SK-N-SH treated with all-trans-retinoic acid at 6 μM for 48 hours (cell line): Measurements from ENCODE around the gene ZNF80.

Source experiments
- ATAC-seq: fragments of 200-7000 bp; cut with Tn5 transposase; 3 replicates; pipeline ENCODE4 v1.9.1; 2020; ENCODE audit warnings: mild to moderate bottlenecking, moderate library complexity
- BACH2 ChIP-seq: fragments of 250-450 bp; sonication (Bioruptor Pico); IDR thresholded peaks from 2 replicates; pipeline ENCODE4 v1.9.0; 2021; ENCODE audit warnings: mild to moderate bottlenecking, borderline replicate concordance
- CREB5 ChIP-seq: fragments of 250-450 bp; sonication (Bioruptor Pico); IDR thresholded peaks from 2 replicates; pipeline ENCODE4 v1.5.1; 2020; ENCODE audit warnings: low read depth, mild to moderate bottlenecking, moderate library complexity
- CSDC2 ChIP-seq: fragments of 250-450 bp; sonication (Bioruptor Pico); IDR thresholded peaks from 2 replicates; pipeline ENCODE4 v1.5.0; 2020; ENCODE audit warnings: mild to moderate bottlenecking, moderate library complexity
- CSRNP3 ChIP-seq: fragments of 250-450 bp; sonication (Bioruptor Pico); IDR thresholded peaks from 2 replicates; pipeline ENCODE4 v1.5.1; 2021; ENCODE audit warnings: mild to moderate bottlenecking, moderate library complexity
- ESRRG ChIP-seq: fragments of 250-450 bp; sonication (Bioruptor Pico); IDR thresholded peaks from 2 replicates; pipeline ENCODE4 v1.6.1; 2021; ENCODE audit warnings: mild to moderate bottlenecking
- ISL1 ChIP-seq: fragments of 250-450 bp; sonication (Bioruptor Pico); IDR thresholded peaks from 2 replicates; pipeline ENCODE4 v2.1.2; 2022; ENCODE audit warnings: mild to moderate bottlenecking, moderate library complexity
- OSR1 ChIP-seq: fragments of 250-450 bp; sonication (Bioruptor Pico); IDR thresholded peaks from 2 replicates; pipeline ENCODE4 v1.8.0; 2022; ENCODE audit warnings: moderate library complexity, mild to moderate bottlenecking, inconsistent platforms
- POU6F1 ChIP-seq: fragments of 250-450 bp; sonication (Bioruptor Pico); IDR thresholded peaks from 2 replicates; pipeline ENCODE4 v1.8.0; 2021; ENCODE audit warnings: low read depth, mild to moderate bottlenecking, moderate library complexity, borderline replicate concordance
- PPARA ChIP-seq: fragments of 250-450 bp; sonication (Bioruptor Pico); IDR thresholded peaks from 2 replicates; pipeline ENCODE4 v1.5.0; 2020; ENCODE audit warnings: mild to moderate bottlenecking, borderline replicate concordance
- RARB ChIP-seq: fragments of 250-450 bp; sonication (Bioruptor Pico); IDR thresholded peaks from 2 replicates; pipeline ENCODE4 v1.8.0; 2021; ENCODE audit warnings: mild to moderate bottlenecking, moderate library complexity
- SNAI2 ChIP-seq: fragments of 250-450 bp; sonication (Bioruptor Pico); IDR thresholded peaks from 2 replicates; pipeline ENCODE4 v1.5.0; 2020; ENCODE audit warnings: mild to moderate bottlenecking, moderate library complexity
- TCF4 ChIP-seq: fragments of 250-450 bp; sonication (Bioruptor Pico); IDR thresholded peaks from 2 replicates; pipeline ENCODE4 v1.8.0; 2021; ENCODE audit warnings: mild to moderate bottlenecking, moderate library complexity, borderline replicate concordance
- TOX ChIP-seq: fragments of 250-450 bp; sonication (Bioruptor Pico); IDR thresholded peaks from 2 replicates; pipeline ENCODE4 v1.8.0; 2021; ENCODE audit warnings: mild to moderate bottlenecking, moderate library complexity, borderline replicate concordance
- TSHZ2 ChIP-seq: fragments of 250-450 bp; sonication (Bioruptor Pico); IDR thresholded peaks from 2 replicates; pipeline ENCODE4 v1.5.0; 2020; ENCODE audit warnings: mild to moderate bottlenecking, moderate library complexity
- ZC3H10 ChIP-seq: fragments of 250-450 bp; sonication (Bioruptor Pico); IDR thresholded peaks from 2 replicates; pipeline ENCODE4 v1.5.1; 2021; ENCODE audit warnings: mild to moderate bottlenecking, moderate library complexity
- ZFP3 ChIP-seq: fragments of 250-450 bp; sonication (Bioruptor Pico); IDR thresholded peaks from 2 replicates; pipeline ENCODE4 v1.5.0; 2020; ENCODE audit warnings: mild to moderate bottlenecking, moderate library complexity
- ZFP30 ChIP-seq: fragments of 450-650 bp; formaldehyde crosslinking; IDR thresholded peaks from 2 replicates; pipeline ENCODE4 v1.5.0; 2022; ENCODE audit warnings: mild to moderate bottlenecking, moderate library complexity
- ZNF565 ChIP-seq: fragments of 450-650 bp; formaldehyde crosslinking; conservative IDR thresholded peaks from 2 replicates; pipeline ENCODE4 v1.5.0; 2020; ENCODE audit warnings: low read depth, mild to moderate bottlenecking, moderate library complexity
- ZNF70 ChIP-seq: fragments of 450-650 bp; formaldehyde crosslinking; IDR thresholded peaks from 2 replicates; pipeline ENCODE4 v1.5.0; 2020; ENCODE audit warnings: mild to moderate bottlenecking, moderate library complexity
- ZNF8 ChIP-seq: fragments of 450-650 bp; formaldehyde crosslinking; IDR thresholded peaks from 2 replicates; pipeline ENCODE4 v1.5.0; 2020; ENCODE audit warnings: mild to moderate bottlenecking, moderate library complexity

ZNF80 gene

GRCh38 chr3:114259566-114259965 lies 22.2 kb upstream of the ZNF80 start:
- no peak for ATAC-seq
- TF ChIP-seq PPARA (CRISPR knock-in tag) (no peak), ZNF8 (CRISPR knock-in tag) (no peak), POU6F1 (CRISPR knock-in tag) (no peak), CSRNP3 (no peak), RARB (no peak)

- no peak for TF ChIP-seq CSRNP3
- TF ChIP-seq TCF4 (CRISPR knock-in tag), result no peak
- no peak for TF ChIP-seq SNAI2 (CRISPR knock-in tag)
- no peak for TF ChIP-seq ISL1 (CRISPR knock-in tag)
- no peak for TF ChIP-seq ZNF565
- TF ChIP-seq OSR1 (CRISPR knock-in tag), result no peak
- no peak for TF ChIP-seq ESRRG (CRISPR knock-in tag)
- TF ChIP-seq TSHZ2 (CRISPR knock-in tag), result no peak
- TF ChIP-seq BACH2 (CRISPR knock-in tag), result no peak
- no peak for TF ChIP-seq ZNF70
- no peak for TF ChIP-seq TOX (CRISPR knock-in tag)
- TF ChIP-seq ZFP3 (CRISPR knock-in tag), result no peak
- TF ChIP-seq CREB5 (CRISPR knock-in tag), result no peak
- no peak for TF ChIP-seq POU6F1 (CRISPR knock-in tag)
- no peak for TF ChIP-seq CSDC2 (CRISPR knock-in tag)
- TF ChIP-seq ZC3H10 (CRISPR knock-in tag), result no peak
- no peak for TF ChIP-seq PPARA (CRISPR knock-in tag)
- no peak for ATAC-seq
Observed at GRCh38 chr3:114253505-114253904, 16.1 kb upstream of the ZNF80 start.

GRCh38 chr3:114252954-114253353 lies 15.6 kb upstream of the ZNF80 start:
- TF ChIP-seq ZFP30 (CRISPR knock-in tag) (no peak), TCF4 (CRISPR knock-in tag) (no peak), ZNF70 (no peak)
- no peak for ATAC-seq
